Testis (tissue), 3 donors: ENCODE measurements around the gene OR10H4. TPM values are rescaled to one million over a fixed set of nuclear protein-coding genes. Genes with fewer than 3 reads are reported as not detected.

ENCODE experiments used
- DNase-seq: peaks from one replicate; pipeline ENCODE4 v3.0.0-alpha.2; 2019
- H3K27ac ChIP-seq, 2 donors: fragments of 200-600 bp; sonication (generic); one replicate each; pipeline ENCODE4 v1.5.1; 2019
- H3K27me3 ChIP-seq: fragments of 200-600 bp; sonication (generic); one replicate; pipeline ENCODE4 v1.5.1; 2019
- H3K36me3 ChIP-seq: fragments of 200-600 bp; sonication (generic); one replicate; pipeline ENCODE4 v1.5.1; 2017; ENCODE audit warnings: low read depth; ENCODE audit errors: missing control alignments
- H3K4me1 ChIP-seq: fragments of 200-600 bp; sonication (generic); one replicate; pipeline ENCODE4 v1.5.1; 2019
- H3K4me3 ChIP-seq, 2 donors: fragments of 200-600 bp; sonication (generic); one replicate each; pipeline ENCODE4 v1.5.1; 2017 to 2019
- H3K9me3 ChIP-seq: fragments of 200-600 bp; sonication (generic); one replicate; pipeline ENCODE4 v1.5.1; 2017
- POLR2A ChIP-seq: fragments of 450-650 bp; IDR thresholded peaks from one replicate; pipeline ENCODE4 v1.6.1; 2017; ENCODE audit warnings: antibody characterized with exemption, mild to moderate bottlenecking, moderate library complexity
- WGBS, 2 donors: methylation state at CpG; one replicate each; pipeline ENCODE4 v1.1.5; 2018; 5-methylcytosine and 5-hydroxymethylcytosine counted together
- intact Hi-C: fragments of 100-400 bp; cut with DNase I; formaldehyde crosslinking; loops from one replicate; pipeline ENCODE4 v1.15.1; 2023; ENCODE audit warnings: low total_unique reads
- polyA plus RNA-seq: library from polyadenylated mRNA; stranded (reverse); fragments of 350-450 nt; fragmentation: Illumina TruSeq; extraction: RNeasy Lipid Tissue Mini Kit (QIAGEN cat#74804); gene quantifications from one replicate; pipeline ENCODE4 v1.2.3, GENCODE V29; 2014; ENCODE audit warnings: low read depth, low replicate concordance; ENCODE audit not compliant: insufficient read depth
- total RNA-seq, 2 donors: library from RNA; depleted of rRNA; stranded (reverse); fragments of >200 nt; gene quantifications; one replicate each; pipeline ENCODE4 v1.2.3, GENCODE V29; 2016
- TF ChIP-seq, protein P1 (sequence below), 3 experiments: fragments of 450-650 bp in 2 of 3; fragments of 200-600 bp in 1 of 3; sonication (generic) in 1 of 3; IDR thresholded peaks; one replicate each; pipeline ENCODE4 v1.5.1; 2016 to 2019; ENCODE audit warnings: antibody characterized with exemption in 3 of 3, mild to moderate bottlenecking in 2 of 3, moderate library complexity in 1 of 3

OR10H4 gene
- total and polyA plus RNA-seq, 3 donors from 2014 or later, result 0.31 TPM; not detected in 2

DNA sequence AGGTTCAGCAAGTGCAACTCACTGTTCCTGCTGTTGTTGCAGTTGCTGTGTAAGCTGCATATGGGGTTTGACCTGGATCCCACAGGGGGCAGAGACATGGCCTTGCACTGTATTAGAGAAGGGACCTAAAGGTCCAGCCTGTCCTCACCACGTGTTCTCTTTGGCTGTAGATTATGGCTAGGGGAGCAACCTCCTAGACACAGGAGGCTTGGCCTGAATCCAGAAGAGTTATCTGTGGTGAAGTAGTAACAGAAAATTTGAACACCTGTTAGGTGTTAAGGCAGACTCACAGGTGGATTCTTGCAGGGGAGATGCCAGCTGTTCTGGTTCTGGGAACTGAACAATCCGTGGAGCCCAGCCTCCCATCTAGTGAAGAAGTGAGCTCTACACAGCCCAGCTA lies 11.0 kb upstream of the OR10H4 start:
- H3K27me3 ChIP-seq, result no peaks in the 10 kb centered on the region
- no peaks in the 10 kb centered on the region for H3K4me1 ChIP-seq
- H3K27ac ChIP-seq, result no peak overlapping the region
- intact Hi-C loops, result no loop called here
- DNase-seq, result no peak
- H3K9me3 ChIP-seq, result no peaks in the 10 kb centered on the region
- H3K36me3 ChIP-seq, result no peaks in the 10 kb centered on the region
- TF ChIP-seq, protein P1, sequence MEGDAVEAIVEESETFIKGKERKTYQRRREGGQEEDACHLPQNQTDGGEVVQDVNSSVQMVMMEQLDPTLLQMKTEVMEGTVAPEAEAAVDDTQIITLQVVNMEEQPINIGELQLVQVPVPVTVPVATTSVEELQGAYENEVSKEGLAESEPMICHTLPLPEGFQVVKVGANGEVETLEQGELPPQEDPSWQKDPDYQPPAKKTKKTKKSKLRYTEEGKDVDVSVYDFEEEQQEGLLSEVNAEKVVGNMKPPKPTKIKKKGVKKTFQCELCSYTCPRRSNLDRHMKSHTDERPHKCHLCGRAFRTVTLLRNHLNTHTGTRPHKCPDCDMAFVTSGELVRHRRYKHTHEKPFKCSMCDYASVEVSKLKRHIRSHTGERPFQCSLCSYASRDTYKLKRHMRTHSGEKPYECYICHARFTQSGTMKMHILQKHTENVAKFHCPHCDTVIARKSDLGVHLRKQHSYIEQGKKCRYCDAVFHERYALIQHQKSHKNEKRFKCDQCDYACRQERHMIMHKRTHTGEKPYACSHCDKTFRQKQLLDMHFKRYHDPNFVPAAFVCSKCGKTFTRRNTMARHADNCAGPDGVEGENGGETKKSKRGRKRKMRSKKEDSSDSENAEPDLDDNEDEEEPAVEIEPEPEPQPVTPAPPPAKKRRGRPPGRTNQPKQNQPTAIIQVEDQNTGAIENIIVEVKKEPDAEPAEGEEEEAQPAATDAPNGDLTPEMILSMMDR (IDR thresholded peaks at IDR 0.05), result no peak
- no peak for TF ChIP-seq POLR2A
- 42% methylated on average over 2 of the region's 2 CpGs; no CpG with 5 or more reads in 1 of the 2 donors for WGBS, 2 donors
- H3K4me3 ChIP-seq, result no peak overlapping the region

DNA sequence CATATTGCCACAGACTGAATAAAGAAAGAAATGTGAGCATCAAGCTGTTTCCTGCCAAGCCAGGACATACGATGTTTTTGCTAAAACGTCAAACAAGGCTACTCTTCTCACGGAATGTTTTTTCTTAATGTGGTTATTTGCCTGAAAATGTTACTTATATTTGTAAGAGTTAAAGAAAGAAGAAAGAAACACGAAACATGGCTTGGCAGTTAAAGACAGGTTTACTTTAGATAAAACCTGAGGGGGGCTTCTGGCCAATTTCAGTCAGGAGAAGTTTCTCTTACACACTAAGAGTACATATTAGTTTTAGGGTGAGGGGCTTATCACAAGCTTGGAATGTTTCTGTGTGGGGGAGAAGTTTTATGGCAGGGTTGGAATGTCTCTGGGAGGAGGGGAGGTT lies 4.4 kb upstream of the OR10H4 start:
- Histone ChIP-seq H3K4me3 (no peak overlapping the region), H3K4me1 (no peaks in the 10 kb centered on the region), H3K9me3 (no peaks in the 10 kb centered on the region), H3K27ac (peak overlapping the region in 1 of 2 donors; percentile 55), H3K27me3 (no peaks in the 10 kb centered on the region), H3K36me3 (no peaks in the 10 kb centered on the region)
- DNase-seq, result no peak
- intact Hi-C loops, result no loop called here
- TF ChIP-seq, protein P1 (IDR thresholded peaks at IDR 0.05), result no peak
- TF ChIP-seq POLR2A, result no peak
- WGBS, 2 donors, result 51 to 60% methylated on average over 4 of the region's 4 CpGs

DNA sequence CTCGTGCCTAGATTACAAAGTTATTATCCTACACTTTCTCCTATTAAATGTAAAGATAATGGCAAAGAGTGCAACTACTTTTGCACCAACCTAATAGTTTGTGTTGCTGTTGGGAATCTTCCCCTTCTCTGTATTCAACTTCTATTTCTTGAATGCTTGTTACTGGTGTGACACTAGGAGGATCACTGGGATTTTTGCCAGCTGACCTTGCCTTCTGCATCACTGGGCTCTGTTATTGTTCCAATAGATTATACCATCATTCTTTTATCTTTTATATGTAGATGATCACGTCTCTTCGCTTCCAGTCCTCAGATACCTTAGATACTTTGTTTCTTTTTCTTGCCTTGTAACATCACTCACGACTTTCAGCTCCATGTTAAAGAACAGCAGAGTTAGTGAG lies 3.5 kb upstream of the OR10H4 start:
- H3K27ac ChIP-seq, result peak overlapping the region; percentile 48 to 55
- no peaks in the 10 kb centered on the region for H3K27me3 ChIP-seq
- no peaks in the 10 kb centered on the region for H3K4me1 ChIP-seq
- H3K9me3 ChIP-seq, result no peaks in the 10 kb centered on the region
- 32 to 34% methylated on average over 4 of the region's 4 CpGs for WGBS, 2 donors
- H3K4me3 ChIP-seq, result no peak overlapping the region
- intact Hi-C loops, result no loop called here
- TF ChIP-seq, protein P1 (IDR thresholded peaks at IDR 0.05), result no peak
- no peak for TF ChIP-seq POLR2A
- H3K36me3 ChIP-seq, result no peaks in the 10 kb centered on the region
- DNase-seq, result peak; percentile 95

DNA sequence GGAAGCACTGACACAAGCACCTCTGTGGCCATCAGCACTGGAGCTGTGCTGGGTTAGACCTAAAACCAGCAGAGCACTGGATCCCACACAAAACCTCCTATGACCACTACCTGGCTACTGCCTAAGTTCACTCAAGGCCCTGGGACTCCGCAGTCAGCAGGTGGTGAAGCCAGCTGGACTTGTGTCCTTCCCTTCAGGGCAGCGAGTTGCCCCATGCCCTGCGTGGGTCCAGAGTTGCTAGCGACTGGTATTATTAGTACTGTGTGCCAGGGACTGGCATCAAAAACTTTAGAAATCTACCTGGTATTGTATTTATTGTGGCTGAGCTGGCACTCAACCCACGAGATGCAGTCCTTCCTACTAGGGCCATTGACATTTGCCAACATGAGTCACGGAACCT lies 6.0 kb downstream of the OR10H4 start:
- TF ChIP-seq, protein P1 (IDR thresholded peaks at IDR 0.05), result no peak
- no peak for TF ChIP-seq POLR2A
- intact Hi-C loops, result no loop called here
- 80 to 87% methylated on average over 6 of the region's 6 CpGs for WGBS, 2 donors
- Histone ChIP-seq H3K27me3 (no peaks in the 10 kb centered on the region), H3K4me3 (no peak overlapping the region), H3K36me3 (no peaks in the 10 kb centered on the region), H3K9me3 (no peaks in the 10 kb centered on the region), H3K27ac (no peak overlapping the region), H3K4me1 (no peaks in the 10 kb centered on the region)
- DNase-seq, result no peak

DNA sequence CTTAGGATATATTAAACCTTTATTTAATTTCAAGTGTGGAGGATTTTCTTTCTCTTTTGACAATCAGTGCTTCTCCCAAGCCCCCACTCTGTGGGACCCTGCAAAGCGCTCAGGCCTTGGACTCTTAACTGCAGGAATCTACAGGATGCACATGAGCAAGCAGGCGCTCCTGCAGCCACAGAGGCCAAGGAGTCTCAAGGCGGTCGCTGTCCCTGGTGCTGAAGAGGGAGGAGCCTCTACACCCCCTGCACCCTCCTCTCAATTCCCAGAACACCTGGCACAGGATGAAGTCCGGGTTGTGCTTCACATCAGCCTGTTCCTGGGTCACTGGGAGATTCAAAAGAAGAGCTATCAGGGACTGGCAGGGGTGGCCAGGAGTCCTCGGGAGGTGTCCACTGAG lies 13.5 kb downstream of the OR10H4 start:
- Histone ChIP-seq H3K4me1 (no peaks in the 10 kb centered on the region), H3K27ac (no peak overlapping the region), H3K27me3 (no peaks in the 10 kb centered on the region), H3K4me3 (no peak overlapping the region), H3K9me3 (no peaks in the 10 kb centered on the region), H3K36me3 (no peaks in the 10 kb centered on the region)
- TF ChIP-seq, protein P1 (IDR thresholded peaks at IDR 0.05), result no peak
- no peak for TF ChIP-seq POLR2A
- 65 to 73% methylated on average over 4 to 6 of the region's 6 CpGs for WGBS, 2 donors
- intact Hi-C loops, result no loop called here
- DNase-seq, result no peak
